SKM-1 (cell line): ENCODE measurements around the gene KLHL18.
"Not testable (repeated sequence)": the region's sequence is repeated elsewhere in the genome, so short reads cannot be mapped to it uniquely, and the experiment has no call there.

Experiments
- DNase-seq: peaks from one replicate; lab custom pipeline; 2025; ENCODE audit not compliant: unreplicated experiment; lab: John Stamatoyannopoulos, UW

KLHL18 gene

DNA sequence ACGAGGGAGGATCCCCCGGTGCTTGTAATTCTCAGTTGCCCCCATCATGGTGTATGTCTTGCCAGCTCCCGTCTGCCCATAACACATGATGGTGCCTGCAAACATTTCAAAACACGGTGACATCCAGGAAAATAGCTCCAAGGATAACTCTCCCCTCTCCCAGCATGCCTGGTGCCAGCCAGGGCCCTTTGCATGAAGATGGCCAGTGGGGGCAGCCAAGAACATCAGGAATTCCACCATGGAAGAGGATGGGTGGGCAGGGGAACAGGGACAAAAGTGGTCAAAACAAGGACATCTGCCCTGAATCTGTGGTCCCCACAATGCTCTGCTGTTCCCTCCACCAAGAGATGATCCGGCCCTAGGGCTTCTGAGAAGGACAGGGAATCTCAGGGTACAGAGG is 9.2 kb upstream of the KLHL18 start:
- DNase-seq, result no peak

- DNase-seq, result no peak
Measured at GRCh38 chr3:47274652-47275051, 8.1 kb upstream of the KLHL18 start.

GRCh38 chr3:47276558-47276957 is 6.2 kb upstream of the KLHL18 start:
- no peak for DNase-seq

GRCh38 chr3:47280519-47280918 is 2.2 kb upstream of the KLHL18 start:
- DNase-seq, result no peak

DNA sequence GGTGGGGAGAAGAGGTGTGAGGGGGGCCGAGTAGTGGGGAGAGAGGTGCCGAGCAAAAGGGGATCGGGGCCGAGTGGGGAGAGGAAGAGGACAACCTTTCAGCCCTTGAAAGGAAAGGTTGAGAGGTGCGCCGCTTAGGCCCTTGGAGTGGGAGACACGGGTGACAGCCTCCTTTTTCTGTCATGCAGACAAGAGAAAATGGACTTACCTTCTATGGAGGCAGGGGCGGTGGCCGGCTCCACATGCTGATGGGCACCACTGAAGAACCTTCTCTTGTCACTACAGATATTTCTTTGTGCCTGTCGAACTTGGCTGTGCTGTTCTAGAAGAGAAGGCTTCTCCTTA is 421 bp downstream of the KLHL18 start:
- DNase-seq, result no peak

DNA sequence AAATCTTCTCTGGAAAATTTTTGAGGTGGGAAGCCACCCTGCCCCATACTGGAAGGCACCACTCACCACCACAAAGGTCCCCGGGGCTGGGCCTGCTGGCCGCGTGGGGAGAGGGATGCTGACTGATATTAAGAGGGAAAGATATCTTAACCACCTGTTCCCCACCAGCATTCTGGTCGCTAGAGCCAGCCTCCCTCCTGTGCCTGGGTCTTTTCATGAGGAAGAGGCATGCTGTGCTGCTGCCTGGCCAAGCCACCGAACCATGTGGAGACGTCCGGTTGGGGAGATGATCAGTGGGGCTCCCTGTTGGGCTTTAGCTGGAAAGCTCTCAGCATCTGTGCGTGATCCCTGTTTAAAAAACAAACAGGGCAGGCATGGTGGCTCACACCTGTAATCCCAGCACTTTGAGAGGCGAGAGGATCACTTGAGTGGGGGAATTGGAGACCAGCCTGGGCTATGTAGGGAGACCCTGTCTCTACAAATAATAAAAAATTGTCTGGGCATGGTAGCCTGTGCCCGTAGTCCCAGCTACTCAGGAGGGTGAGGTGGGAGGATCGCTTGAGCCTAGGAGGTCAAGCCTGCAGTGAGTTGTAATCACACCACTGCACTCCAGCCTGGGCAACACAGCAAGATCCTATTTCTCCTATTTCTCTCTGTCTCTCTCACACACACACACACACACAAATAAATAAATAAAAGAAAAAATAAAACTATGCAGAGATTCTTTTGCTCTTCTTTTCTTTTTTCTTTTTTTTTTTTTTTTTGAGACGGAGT is 1.0 kb downstream of the KLHL18 start:
- DNase-seq, result no peak

GRCh38 chr3:47288966-47289910 is 6.5 kb downstream of the KLHL18 start:
- peak; percentile 57 for DNase-seq

- no peak for DNase-seq
Measured at GRCh38 chr3:47291158-47291753, 8.5 kb downstream of the KLHL18 start.

DNA sequence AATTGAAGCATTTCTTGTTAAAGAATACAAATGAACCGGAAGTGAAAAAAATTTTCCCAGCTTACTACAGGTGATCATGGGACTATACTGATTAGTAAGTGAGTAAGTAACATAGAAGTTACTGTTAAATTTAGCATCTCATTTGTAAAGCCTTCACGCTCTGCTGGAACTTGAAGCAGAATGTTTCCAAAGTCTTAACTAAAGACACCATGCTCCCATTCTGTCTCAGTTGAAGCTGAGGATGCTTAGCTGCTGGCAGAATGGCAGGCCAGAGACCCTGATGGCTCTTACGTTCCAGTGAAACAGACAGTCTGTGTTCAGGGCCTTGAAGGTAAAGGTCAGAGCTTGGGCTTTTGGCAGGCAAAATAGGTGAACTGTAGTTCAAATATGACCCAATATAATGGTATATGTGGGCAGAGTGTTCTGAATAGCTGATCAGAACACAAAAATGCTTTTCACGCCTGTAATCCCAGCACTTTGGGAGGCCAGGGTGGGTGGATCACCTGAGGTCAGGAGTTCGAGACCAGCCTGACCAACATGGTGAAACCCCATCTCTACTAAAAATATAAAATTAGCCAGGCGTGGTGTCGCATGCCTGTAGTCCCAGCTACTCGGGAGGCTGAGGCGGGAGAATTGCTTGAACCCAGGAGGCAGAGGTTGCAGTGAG is 9.1 kb downstream of the KLHL18 start:
- not testable (repeated sequence) for DNase-seq

GRCh38 chr3:47293822-47294221 is 11.1 kb downstream of the KLHL18 start:
- DNase-seq, result no peak

DNA sequence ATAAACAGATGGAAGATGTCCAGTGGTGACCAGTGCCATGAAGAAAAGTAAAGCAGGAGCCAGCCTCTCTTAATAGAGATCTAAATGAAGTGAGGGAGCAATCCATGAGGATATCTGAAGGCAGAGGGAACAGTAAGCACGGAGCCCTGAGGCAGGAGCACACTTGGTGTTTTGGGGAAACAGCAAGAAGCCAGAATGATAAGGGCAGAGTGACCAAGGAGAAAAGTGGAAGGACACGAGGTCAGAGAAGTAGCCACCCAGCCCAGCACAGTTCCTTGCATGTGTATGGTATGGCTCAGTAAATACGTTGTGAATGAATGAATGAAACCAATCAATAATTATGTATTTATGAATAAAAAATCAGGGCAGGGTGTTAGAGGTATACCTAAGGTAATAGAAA is 11.6 kb downstream of the KLHL18 start:
- DNase-seq, result no peak

GRCh38 chr3:47295322-47295721 is 12.6 kb downstream of the KLHL18 start:
- no peak for DNase-seq

- no peak for DNase-seq
Measured at GRCh38 chr3:47295976-47296375, 13.2 kb downstream of the KLHL18 start.

GRCh38 chr3:47296562-47297302 is 14.0 kb downstream of the KLHL18 start:
- DNase-seq, result no peak

DNA sequence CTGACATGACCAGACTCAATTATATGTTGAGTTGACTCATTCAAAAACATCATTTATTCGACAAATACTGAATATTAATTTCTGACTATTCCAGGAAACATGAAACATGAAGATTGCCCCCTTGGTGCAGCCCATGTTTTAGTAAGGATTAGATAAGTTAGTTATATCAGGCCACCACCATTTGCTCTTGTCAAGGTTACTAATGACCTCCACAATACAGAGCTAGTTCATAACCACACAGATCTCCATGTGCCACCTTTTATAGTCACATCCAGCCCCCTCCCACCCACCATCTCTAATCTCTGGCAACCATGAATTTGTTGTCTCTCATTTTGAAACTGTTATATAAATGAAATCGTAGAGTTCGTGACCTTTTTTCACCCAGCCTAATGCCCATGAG is 15.7 kb downstream of the KLHL18 start:
- DNase-seq, result no peak

DNA sequence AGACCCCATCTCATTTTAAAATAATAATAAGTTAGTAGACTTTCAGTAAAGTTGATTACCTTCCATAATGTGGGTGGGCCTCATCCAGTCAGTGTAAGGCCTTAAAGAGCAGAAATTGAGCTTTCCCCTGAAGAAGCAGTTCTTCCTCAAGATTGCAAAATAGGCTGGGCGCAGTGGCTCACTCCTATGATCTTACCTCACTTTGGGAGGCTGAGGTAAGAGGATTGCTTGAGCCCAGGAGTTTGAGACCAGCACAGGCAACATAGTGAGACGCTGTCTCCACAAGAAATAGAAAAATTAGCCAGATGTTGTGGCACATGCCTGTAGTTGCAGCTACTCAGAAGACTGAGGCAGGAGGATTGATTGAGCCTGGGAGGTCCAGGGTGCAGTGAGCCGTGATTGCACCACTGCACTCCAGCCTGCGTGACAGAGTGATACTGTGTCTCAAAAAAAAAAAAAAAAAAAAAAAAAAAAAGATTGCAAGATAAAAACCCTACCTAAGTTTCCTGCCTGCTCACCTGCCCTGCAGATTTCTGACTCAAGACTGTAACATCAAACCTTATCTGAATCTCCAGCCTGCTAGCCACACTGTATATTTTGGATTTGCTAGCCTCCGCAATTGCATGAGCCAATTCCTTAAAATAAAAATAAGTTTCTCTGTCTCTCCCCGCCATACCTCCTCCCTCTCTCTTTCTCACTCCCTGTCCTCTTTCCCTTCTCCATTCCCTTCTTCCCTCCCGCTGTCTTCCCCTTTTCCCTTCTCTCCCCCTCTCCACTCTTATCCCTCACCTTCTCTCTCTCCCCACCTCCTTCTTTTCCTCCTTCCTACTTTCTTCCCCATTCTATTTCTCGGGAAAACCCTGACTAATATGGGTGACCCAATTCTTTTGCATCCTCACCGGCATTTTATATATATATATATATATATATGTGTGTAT is 16.9 kb downstream of the KLHL18 start:
- DNase-seq, result no peak

- DNase-seq, result no peak
Measured at GRCh38 chr3:47301456-47301855, 18.7 kb downstream of the KLHL18 start.

DNA sequence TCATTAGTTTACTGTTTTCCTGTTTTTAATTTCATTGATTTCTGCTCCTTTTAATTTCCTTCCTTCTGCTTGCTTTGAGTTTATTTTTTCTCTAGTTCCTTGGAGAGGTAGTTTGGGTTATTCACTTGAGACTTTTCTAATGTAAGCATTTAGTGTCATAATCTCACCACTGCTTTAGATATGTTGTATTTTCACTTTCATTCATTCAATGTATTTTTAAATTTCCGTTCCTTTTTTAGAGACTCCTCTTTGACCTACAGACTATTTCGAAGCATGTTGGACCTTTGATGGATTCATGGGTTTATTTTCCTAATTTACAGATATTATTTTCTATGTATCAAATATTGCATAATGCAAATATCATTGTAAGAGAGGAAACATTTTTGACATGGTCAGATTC is 23.3 kb downstream of the KLHL18 start:
- DNase-seq, result no peak

- DNase-seq, result not testable (repeated sequence)
Measured at GRCh38 chr3:47309231-47309630, 26.5 kb downstream of the KLHL18 start.

GRCh38 chr3:47310391-47310790 is 27.6 kb downstream of the KLHL18 start:
- DNase-seq, result no peak
